ENCODE data around the gene XPO6.

DNA sequence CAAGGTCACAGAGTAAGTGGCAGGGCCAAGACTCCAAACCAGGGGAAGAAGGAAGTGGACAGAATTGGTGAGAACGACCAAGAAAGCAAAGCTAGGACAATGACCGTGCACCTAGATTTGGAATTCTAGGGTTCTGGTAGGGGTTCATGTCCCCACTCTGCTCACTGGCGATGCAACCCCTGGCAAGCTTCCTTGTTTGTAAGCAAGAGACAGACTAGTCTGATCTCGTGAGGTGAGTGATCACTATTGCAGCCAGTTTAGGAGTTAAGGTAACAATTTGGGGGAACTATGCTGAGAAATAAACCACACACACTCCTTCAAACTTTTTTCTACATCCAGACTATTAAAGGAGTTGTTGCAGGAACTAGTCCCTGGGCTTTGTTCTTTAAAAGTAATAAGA lies 48.1 kb downstream of the XPO6 start:
- TF ChIP-seq TAF1 (conservative IDR thresholded peaks at IDR 0.05) (no peak), SP1 (IDR thresholded peaks at IDR 0.05) (no peak), YY1 (IDR thresholded peaks at IDR 0.05) (no peak), NR2F2 (IDR thresholded peaks at IDR 0.05) (no peak), MAX (IDR thresholded peaks at IDR 0.05) (no peak), GABPA (IDR thresholded peaks at IDR 0.05 in 1 of 2, conservative IDR thresholded peaks at IDR 0.05 in 1 of 2) (no peak), RAD21 (IDR thresholded peaks at IDR 0.05) (no peak)
- TF ChIP-seq, protein P1, sequence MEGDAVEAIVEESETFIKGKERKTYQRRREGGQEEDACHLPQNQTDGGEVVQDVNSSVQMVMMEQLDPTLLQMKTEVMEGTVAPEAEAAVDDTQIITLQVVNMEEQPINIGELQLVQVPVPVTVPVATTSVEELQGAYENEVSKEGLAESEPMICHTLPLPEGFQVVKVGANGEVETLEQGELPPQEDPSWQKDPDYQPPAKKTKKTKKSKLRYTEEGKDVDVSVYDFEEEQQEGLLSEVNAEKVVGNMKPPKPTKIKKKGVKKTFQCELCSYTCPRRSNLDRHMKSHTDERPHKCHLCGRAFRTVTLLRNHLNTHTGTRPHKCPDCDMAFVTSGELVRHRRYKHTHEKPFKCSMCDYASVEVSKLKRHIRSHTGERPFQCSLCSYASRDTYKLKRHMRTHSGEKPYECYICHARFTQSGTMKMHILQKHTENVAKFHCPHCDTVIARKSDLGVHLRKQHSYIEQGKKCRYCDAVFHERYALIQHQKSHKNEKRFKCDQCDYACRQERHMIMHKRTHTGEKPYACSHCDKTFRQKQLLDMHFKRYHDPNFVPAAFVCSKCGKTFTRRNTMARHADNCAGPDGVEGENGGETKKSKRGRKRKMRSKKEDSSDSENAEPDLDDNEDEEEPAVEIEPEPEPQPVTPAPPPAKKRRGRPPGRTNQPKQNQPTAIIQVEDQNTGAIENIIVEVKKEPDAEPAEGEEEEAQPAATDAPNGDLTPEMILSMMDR (IDR thresholded peaks at IDR 0.05; ENCODE audit: low read depth, low read length, missing input control): no peak
- TF ChIP-seq, protein P2, sequence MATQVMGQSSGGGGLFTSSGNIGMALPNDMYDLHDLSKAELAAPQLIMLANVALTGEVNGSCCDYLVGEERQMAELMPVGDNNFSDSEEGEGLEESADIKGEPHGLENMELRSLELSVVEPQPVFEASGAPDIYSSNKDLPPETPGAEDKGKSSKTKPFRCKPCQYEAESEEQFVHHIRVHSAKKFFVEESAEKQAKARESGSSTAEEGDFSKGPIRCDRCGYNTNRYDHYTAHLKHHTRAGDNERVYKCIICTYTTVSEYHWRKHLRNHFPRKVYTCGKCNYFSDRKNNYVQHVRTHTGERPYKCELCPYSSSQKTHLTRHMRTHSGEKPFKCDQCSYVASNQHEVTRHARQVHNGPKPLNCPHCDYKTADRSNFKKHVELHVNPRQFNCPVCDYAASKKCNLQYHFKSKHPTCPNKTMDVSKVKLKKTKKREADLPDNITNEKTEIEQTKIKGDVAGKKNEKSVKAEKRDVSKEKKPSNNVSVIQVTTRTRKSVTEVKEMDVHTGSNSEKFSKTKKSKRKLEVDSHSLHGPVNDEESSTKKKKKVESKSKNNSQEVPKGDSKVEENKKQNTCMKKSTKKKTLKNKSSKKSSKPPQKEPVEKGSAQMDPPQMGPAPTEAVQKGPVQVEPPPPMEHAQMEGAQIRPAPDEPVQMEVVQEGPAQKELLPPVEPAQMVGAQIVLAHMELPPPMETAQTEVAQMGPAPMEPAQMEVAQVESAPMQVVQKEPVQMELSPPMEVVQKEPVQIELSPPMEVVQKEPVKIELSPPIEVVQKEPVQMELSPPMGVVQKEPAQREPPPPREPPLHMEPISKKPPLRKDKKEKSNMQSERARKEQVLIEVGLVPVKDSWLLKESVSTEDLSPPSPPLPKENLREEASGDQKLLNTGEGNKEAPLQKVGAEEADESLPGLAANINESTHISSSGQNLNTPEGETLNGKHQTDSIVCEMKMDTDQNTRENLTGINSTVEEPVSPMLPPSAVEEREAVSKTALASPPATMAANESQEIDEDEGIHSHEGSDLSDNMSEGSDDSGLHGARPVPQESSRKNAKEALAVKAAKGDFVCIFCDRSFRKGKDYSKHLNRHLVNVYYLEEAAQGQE (IDR thresholded peaks at IDR 0.05): no peak
- TF ChIP-seq, protein P3, sequence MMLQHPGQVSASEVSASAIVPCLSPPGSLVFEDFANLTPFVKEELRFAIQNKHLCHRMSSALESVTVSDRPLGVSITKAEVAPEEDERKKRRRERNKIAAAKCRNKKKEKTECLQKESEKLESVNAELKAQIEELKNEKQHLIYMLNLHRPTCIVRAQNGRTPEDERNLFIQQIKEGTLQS (IDR thresholded peaks at IDR 0.05): no peak
